GM12878 (cell line): ENCODE data around the gene CLN3. TPM values are rescaled to one million over a fixed set of nuclear protein-coding genes. Genes with fewer than 3 reads are reported as not detected.

ENCODE experiments used
- ATAC-seq: fragments of 200-7000 bp; cut with Tn5 transposase; 3 replicates; pipeline ENCODE4 v1.9.1; 2020; ENCODE audit warnings: mild to moderate bottlenecking, moderate library complexity
- BruUV-seq: library from RNA; stranded (reverse); fragments of 400-500 nt; replicated peaks from 2 replicates; lab custom pipeline; 2021; lab: Mats Ljungman, UMichigan
- CTCF ChIA-PET: fragments of 300-600 bp; sonication (Branson Sonifier 250); formaldehyde crosslinking; extraction: SDS; loops from one replicate; lab custom pipeline; 2021; ENCODE audit warnings: inconsistent platforms; lab: Yijun Ruan, JAX
- POLR2A ChIA-PET: fragments of 350-600 bp; formaldehyde crosslinking; extraction: SDS; loops from one replicate; lab custom pipeline; 2021; ENCODE audit warnings: inconsistent platforms; lab: Charles Lee
- RAD21 ChIA-PET: fragments of 300-600 bp; sonication (Branson Sonifier 250); formaldehyde crosslinking; loops from one replicate; lab custom pipeline; 2023; ENCODE audit warnings: antibody characterized with exemption; ENCODE audit not compliant: unreplicated experiment; lab: Charles Lee
- SMC1A ChIA-PET: fragments of 300-600 bp; sonication (Branson Sonifier 250); formaldehyde crosslinking; loops from one replicate; lab custom pipeline; 2023; ENCODE audit not compliant: unreplicated experiment, uncharacterized antibody; lab: Charles Lee
- DNase-seq: peaks from one replicate; pipeline ENCODE4 v3.0.0-alpha.2; 2011; ENCODE audit warnings: low read depth, low spot score
- FAIRE-seq: peaks from 3 replicates; lab custom pipeline; 2011; peaks lifted over from hg19 to GRCh38; lab: Jason Lieb, UNC
- H2AFZ ChIP-seq: 2 replicates; pipeline ENCODE4 v1.6.0; 2011; ENCODE audit warnings: low read depth, low read length, control low read depth; ENCODE audit not compliant: control insufficient read depth
- H3K27ac ChIP-seq: 2 replicates; pipeline ENCODE4 v1.5.1; 2011; ENCODE audit warnings: control low read depth; ENCODE audit not compliant: control insufficient read depth, insufficient read depth
- H3K27me3 ChIP-seq, 2 experiments: replicated peaks in 1 of 2; 2 replicates each; pipeline versions ENCODE4 v1.6.0 to v1.6.1; 2011; ENCODE audit warnings: low read length in 1 of 2; ENCODE audit not compliant: control insufficient read depth in 2 of 2, insufficient read depth in 2 of 2
- H3K36me3 ChIP-seq, 2 experiments: 2 replicates each; pipeline ENCODE4 v1.5.1; 2011; ENCODE audit warnings: low read length in 1 of 2; ENCODE audit not compliant: control insufficient read depth in 2 of 2, insufficient read depth in 2 of 2
- H3K4me1 ChIP-seq: 2 replicates; pipeline ENCODE4 v1.6.1; 2011; ENCODE audit warnings: mild to moderate bottlenecking, low read length, moderate library complexity, mixed read lengths; ENCODE audit not compliant: control insufficient read depth, insufficient read depth
- H3K4me2 ChIP-seq: 2 replicates; pipeline ENCODE4 v1.6.0; 2011; ENCODE audit warnings: control low read depth; ENCODE audit not compliant: control insufficient read depth, insufficient read depth
- H3K4me3 ChIP-seq: fragments of 200-600 bp; sonication (generic); 2 replicates; pipeline ENCODE4 v1.5.1; 2016
- H3K79me2 ChIP-seq: 2 replicates; pipeline ENCODE4 v1.6.0; 2011; ENCODE audit warnings: low read length; ENCODE audit not compliant: control insufficient read depth, insufficient read depth
- H3K9ac ChIP-seq: 2 replicates; pipeline ENCODE4 v1.8.0; 2011; ENCODE audit warnings: low read length, control low read depth, mixed read lengths; ENCODE audit not compliant: control insufficient read depth, insufficient read depth
- H3K9me3 ChIP-seq: replicated peaks from 3 replicates; pipeline ENCODE4 v1.5.1; 2011; ENCODE audit warnings: mild to moderate bottlenecking, low read length; ENCODE audit not compliant: control insufficient read depth, insufficient read depth
- H4K20me1 ChIP-seq: 2 replicates; pipeline ENCODE4 v1.6.0; 2011; ENCODE audit not compliant: control insufficient read depth, insufficient read depth
- CTCF ChIP-seq, 3 experiments: IDR thresholded peaks in 2 of 3; conservative IDR thresholded peaks in 1 of 3; 2 replicates each; pipeline ENCODE4 v1.5.1; 2011; ENCODE audit warnings: low read depth in 3 of 3, low read length in 3 of 3, mild to moderate bottlenecking in 3 of 3, control low read depth in 2 of 3, moderate library complexity in 2 of 3, inconsistent platforms in 1 of 3, mixed read lengths in 1 of 3; ENCODE audit not compliant: control insufficient read depth in 2 of 3, insufficient read depth in 1 of 3; ENCODE audit errors: extremely low read depth in 1 of 3
- FOXK2 ChIP-seq: fragments of 450-650 bp; IDR thresholded peaks from 2 replicates; pipeline ENCODE4 v1.6.1; 2017; ENCODE audit warnings: mild to moderate bottlenecking, moderate library complexity
- HDAC2 ChIP-seq: fragments of 200-600 bp; sonication (generic); IDR thresholded peaks from 2 replicates; pipeline ENCODE4 v1.6.1; 2017
- NKRF ChIP-seq: fragments of 450-650 bp; conservative IDR thresholded peaks from 2 replicates; pipeline ENCODE4 v1.6.1; 2017; ENCODE audit warnings: mild to moderate bottlenecking, moderate library complexity
- RBBP5 ChIP-seq: fragments of 200-600 bp; sonication (generic); conservative IDR thresholded peaks from 2 replicates; pipeline ENCODE4 v1.6.1; 2016
- WGBS: methylation state at CpG from one replicate; pipeline ENCODE4 v1.1.6; 2016; ENCODE audit warnings: low lambda C conversion rate; ENCODE audit not compliant: insufficient replicate concordance, insufficient coverage; ENCODE audit errors: missing lambda C conversion rate; 5-methylcytosine and 5-hydroxymethylcytosine counted together
- in situ Hi-C: fragments of 300-500 bp; cut with MboI; formaldehyde crosslinking; loops from 9 replicates; pipeline ENCODE4 v1.14.3; 2018; ENCODE audit warnings: mixed read lengths
- intact Hi-C: fragments of 100-400 bp; cut with micrococcal nuclease; formaldehyde crosslinking; loops from one replicate; pipeline ENCODE4 v1.14.2; 2022; ENCODE audit not compliant: unreplicated experiment
- polyA plus RNA-seq, 11 experiments: library from polyadenylated mRNA; depleted of rRNA in 4 of 11; unstranded in 6 of 11; stranded (reverse) in 5 of 11; fragments of >200 nt; fragmentation: Nextera tagmentation in 4 of 11; fragmentation: Illumina TruSeq in 1 of 11; extraction: Ambion mirVana in 4 of 11; extraction: Trizol in 1 of 11; gene quantifications; 1 replicate in 1 of 11; 2 replicates in 10 of 11; pipeline versions ENCODE4 v1.2.1 to v1.2.3, GENCODE V29; 2011 to 2016; ENCODE audit warnings: inconsistent platforms in 2 of 11, missing spikeins in 2 of 11, low read depth in 1 of 11
- total RNA-seq, 4 experiments: library from RNA; depleted of rRNA in 3 of 4; stranded (reverse); fragments of >200 nt in 3 of 4; fragmentation: Illumina TruSeq in 1 of 4; extraction: Trizol in 1 of 4; gene quantifications; 2 replicates each; pipeline versions ENCODE4 v1.2.1 to v1.2.3, GENCODE V29; 2013 to 2021
- TF ChIP-seq, protein P1 (sequence below): fragments of 450-650 bp; IDR thresholded peaks from 2 replicates; pipeline ENCODE4 v1.6.1; 2017; ENCODE audit warnings: mild to moderate bottlenecking, low read depth, inconsistent platforms; ENCODE audit not compliant: poor library complexity, severe bottlenecking
- TF ChIP-seq, protein P2 (sequence below): fragments of 450-650 bp; IDR thresholded peaks from 2 replicates; pipeline ENCODE4 v1.6.1; 2018; ENCODE audit warnings: mild to moderate bottlenecking, low read depth, moderate library complexity; ENCODE audit not compliant: partially characterized antibody
- TF ChIP-seq, protein P3 (sequence below): fragments of 150-350 bp; IDR thresholded peaks from 2 replicates; pipeline ENCODE4 v1.6.1; 2014; ENCODE audit warnings: mild to moderate bottlenecking, low read depth, low read length

CLN3 gene
- total and polyA plus RNA-seq, 10 of the 15 experiments (the other 5 are each of a cell fraction or from before 2014, with no cell fraction given) = 2.3 to 25.0 (median 16.6) TPM

- TF ChIP-seq CTCF (IDR thresholded peaks at IDR 0.05 in 2 of 3, conservative IDR thresholded peaks at IDR 0.05 in 1 of 3; ENCODE audit: control insufficient read depth in 2 of 3, extremely low read depth in 1 of 3, insufficient read depth in 1 of 3, low read depth in 3 of 3, low read length in 3 of 3) (no peak), FOXK2 (no peak), HDAC2 (no peak), RBBP5 (no peak)
- TF ChIP-seq, protein P1, sequence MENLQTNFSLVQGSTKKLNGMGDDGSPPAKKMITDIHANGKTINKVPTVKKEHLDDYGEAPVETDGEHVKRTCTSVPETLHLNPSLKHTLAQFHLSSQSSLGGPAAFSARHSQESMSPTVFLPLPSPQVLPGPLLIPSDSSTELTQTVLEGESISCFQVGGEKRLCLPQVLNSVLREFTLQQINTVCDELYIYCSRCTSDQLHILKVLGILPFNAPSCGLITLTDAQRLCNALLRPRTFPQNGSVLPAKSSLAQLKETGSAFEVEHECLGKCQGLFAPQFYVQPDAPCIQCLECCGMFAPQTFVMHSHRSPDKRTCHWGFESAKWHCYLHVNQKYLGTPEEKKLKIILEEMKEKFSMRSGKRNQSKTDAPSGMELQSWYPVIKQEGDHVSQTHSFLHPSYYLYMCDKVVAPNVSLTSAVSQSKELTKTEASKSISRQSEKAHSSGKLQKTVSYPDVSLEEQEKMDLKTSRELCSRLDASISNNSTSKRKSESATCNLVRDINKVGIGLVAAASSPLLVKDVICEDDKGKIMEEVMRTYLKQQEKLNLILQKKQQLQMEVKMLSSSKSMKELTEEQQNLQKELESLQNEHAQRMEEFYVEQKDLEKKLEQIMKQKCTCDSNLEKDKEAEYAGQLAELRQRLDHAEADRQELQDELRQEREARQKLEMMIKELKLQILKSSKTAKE = no peak
- TF ChIP-seq, all 136 proteins: peak for 0
Measured at GRCh38 chr16:28496844-28497243, 5.0 kb upstream of the CLN3 start (continued).

GRCh38 chr16:28495795-28496749 lies 4.2 kb upstream of the CLN3 start:
- H3K9ac ChIP-seq = no peak overlapping the region
- H3K79me2 ChIP-seq = peaks cover 6% of the 10 kb centered on the region
- no peaks in the 10 kb centered on the region for H3K36me3 ChIP-seq
- H3K27me3 ChIP-seq = no peaks in the 10 kb centered on the region
- POLR2A ChIA-PET = interaction anchor here (1.2 kb wide), 1 partner anchor 11 kb away, joined by 3 read pairs; the partner anchor contains the start of gene IL27
- WGBS = 81% methylated on average over 13 of the region's 20 CpGs
- FAIRE-seq (no peak), ATAC-seq (no peak), DNase-seq (no peak)
- H3K4me2 ChIP-seq = no peak overlapping the region
- RAD21 ChIA-PET = interaction anchor here (0.8 to 1.3 kb wide), 2 partner anchors 7 to 8 kb away, joined by 3 read pairs; no protein-coding TSS in a partner anchor
- intact Hi-C loops (loop anchor here (10.0 kb wide), 1 partner anchor 429 kb away; the partner anchor contains the start of gene RABEP2), in situ Hi-C loops (no loop called here)
- TSS peak; percentile 61 for BruUV-seq
- H3K27ac ChIP-seq = no peak overlapping the region
- peaks cover 35% of the 10 kb centered on the region for H3K4me1 ChIP-seq
- SMC1A ChIA-PET = interaction anchor here (1.0 kb wide), 1 partner anchor 10 kb away, joined by 3 read pairs; no protein-coding TSS in a partner anchor
- no peaks in the 10 kb centered on the region for H4K20me1 ChIP-seq
- no peaks in the 10 kb centered on the region for H3K9me3 ChIP-seq
- CTCF ChIA-PET = no interaction called here
- no peak overlapping the region for H3K4me3 ChIP-seq
- H2AFZ ChIP-seq = no peak overlapping the region
- TF ChIP-seq, protein P2, sequence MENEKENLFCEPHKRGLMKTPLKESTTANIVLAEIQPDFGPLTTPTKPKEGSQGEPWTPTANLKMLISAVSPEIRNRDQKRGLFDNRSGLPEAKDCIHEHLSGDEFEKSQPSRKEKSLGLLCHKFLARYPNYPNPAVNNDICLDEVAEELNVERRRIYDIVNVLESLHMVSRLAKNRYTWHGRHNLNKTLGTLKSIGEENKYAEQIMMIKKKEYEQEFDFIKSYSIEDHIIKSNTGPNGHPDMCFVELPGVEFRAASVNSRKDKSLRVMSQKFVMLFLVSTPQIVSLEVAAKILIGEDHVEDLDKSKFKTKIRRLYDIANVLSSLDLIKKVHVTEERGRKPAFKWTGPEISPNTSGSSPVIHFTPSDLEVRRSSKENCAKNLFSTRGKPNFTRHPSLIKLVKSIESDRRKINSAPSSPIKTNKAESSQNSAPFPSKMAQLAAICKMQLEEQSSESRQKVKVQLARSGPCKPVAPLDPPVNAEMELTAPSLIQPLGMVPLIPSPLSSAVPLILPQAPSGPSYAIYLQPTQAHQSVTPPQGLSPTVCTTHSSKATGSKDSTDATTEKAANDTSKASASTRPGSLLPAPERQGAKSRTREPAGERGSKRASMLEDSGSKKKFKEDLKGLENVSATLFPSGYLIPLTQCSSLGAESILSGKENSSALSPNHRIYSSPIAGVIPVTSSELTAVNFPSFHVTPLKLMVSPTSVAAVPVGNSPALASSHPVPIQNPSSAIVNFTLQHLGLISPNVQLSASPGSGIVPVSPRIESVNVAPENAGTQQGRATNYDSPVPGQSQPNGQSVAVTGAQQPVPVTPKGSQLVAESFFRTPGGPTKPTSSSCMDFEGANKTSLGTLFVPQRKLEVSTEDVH = no peak
- no peak for TF ChIP-seq NKRF
- TF ChIP-seq, protein P3, sequence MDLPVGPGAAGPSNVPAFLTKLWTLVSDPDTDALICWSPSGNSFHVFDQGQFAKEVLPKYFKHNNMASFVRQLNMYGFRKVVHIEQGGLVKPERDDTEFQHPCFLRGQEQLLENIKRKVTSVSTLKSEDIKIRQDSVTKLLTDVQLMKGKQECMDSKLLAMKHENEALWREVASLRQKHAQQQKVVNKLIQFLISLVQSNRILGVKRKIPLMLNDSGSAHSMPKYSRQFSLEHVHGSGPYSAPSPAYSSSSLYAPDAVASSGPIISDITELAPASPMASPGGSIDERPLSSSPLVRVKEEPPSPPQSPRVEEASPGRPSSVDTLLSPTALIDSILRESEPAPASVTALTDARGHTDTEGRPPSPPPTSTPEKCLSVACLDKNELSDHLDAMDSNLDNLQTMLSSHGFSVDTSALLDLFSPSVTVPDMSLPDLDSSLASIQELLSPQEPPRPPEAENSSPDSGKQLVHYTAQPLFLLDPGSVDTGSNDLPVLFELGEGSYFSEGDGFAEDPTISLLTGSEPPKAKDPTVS = no peak
